ENCODE results near the gene REXO4. TPM values are rescaled to one million over a fixed set of nuclear protein-coding genes. Genes with fewer than 3 reads are reported as not detected.
A peak's percentile ranks its signal among the peaks of the same experiment; 100 is the strongest.

Gene REXO4
- total RNA-seq, 1 donor from 2014 or later: 17.9 TPM

DNA sequence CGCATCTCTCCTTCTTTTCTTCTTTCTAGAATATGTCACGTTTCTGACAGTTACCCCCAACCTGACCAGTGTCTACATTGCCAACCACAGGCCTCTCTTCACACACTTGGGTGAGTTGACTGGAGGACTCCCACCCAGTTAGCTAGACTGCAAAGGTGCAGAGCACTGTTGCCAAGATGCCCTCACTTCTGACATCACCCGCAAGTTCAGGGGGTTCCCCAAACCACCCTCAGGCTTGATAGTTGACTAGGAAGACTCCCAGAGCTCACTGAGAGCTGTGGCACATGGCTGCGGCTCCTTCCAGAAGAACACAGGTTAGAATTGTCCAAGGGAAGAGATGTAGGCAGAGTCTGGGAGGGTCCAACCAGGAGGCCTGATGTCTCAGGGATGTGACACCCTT, 21.5 kb upstream of the REXO4 start:
- Mint-ChIP-seq H3K4me3 (no peak overlapping the region), H3K9me3 (no peaks in the 10 kb centered on the region), H3K36me3 (no peaks in the 10 kb centered on the region), H3K4me1 (peaks cover 2% of the 10 kb centered on the region), H3K27ac (no peak overlapping the region), H3K27me3 (ENCODE audit: insufficient read depth, low read depth) (peaks cover 4% of the 10 kb centered on the region)
- H3F3A ChIP-seq (ENCODE audit: low read depth): no peaks in the 10 kb centered on the region
- no peaks in the 10 kb centered on the region for H3K79me2 ChIP-seq (ENCODE audit: low read depth)
- H3K9ac ChIP-seq: no peak overlapping the region
- TF ChIP-seq, protein P1, sequence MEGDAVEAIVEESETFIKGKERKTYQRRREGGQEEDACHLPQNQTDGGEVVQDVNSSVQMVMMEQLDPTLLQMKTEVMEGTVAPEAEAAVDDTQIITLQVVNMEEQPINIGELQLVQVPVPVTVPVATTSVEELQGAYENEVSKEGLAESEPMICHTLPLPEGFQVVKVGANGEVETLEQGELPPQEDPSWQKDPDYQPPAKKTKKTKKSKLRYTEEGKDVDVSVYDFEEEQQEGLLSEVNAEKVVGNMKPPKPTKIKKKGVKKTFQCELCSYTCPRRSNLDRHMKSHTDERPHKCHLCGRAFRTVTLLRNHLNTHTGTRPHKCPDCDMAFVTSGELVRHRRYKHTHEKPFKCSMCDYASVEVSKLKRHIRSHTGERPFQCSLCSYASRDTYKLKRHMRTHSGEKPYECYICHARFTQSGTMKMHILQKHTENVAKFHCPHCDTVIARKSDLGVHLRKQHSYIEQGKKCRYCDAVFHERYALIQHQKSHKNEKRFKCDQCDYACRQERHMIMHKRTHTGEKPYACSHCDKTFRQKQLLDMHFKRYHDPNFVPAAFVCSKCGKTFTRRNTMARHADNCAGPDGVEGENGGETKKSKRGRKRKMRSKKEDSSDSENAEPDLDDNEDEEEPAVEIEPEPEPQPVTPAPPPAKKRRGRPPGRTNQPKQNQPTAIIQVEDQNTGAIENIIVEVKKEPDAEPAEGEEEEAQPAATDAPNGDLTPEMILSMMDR (IDR thresholded peaks at IDR 0.05): no peak
- TF ChIP-seq EZH2phosphoT487 (IDR thresholded peaks at IDR 0.05) (no peak), EZH2 (IDR thresholded peaks at IDR 0.05) (no peak)
- H4K20me1 ChIP-seq (ENCODE audit: low read depth): no peaks in the 10 kb centered on the region
- H3K4me1 ChIP-seq: no peaks in the 10 kb centered on the region
- H3K27me3 ChIP-seq: no peaks in the 10 kb centered on the region
- H3K27ac ChIP-seq: no peak overlapping the region
- no peak overlapping the region for H3K4me3 ChIP-seq
- no peak overlapping the region for H2AFZ ChIP-seq (replicated peaks)
- H3K36me3 ChIP-seq: no peaks in the 10 kb centered on the region
- no peak for DNase-seq (ENCODE audit: low spot score)
- no peak overlapping the region for H3K4me2 ChIP-seq
- no peaks in the 10 kb centered on the region for H3K9me3 ChIP-seq (ENCODE audit: low read depth)

GRCh38 chr9:133437753-133438531, 20.1 kb upstream of the REXO4 start:
- Histone ChIP-seq H3K79me2 (ENCODE audit: low read depth) (no peaks in the 10 kb centered on the region), H3K27me3 (no peaks in the 10 kb centered on the region), H3K9ac (no peak overlapping the region), H4K20me1 (ENCODE audit: low read depth) (no peaks in the 10 kb centered on the region), H3K4me3 (no peak overlapping the region), H3K9me3 (ENCODE audit: low read depth) (no peaks in the 10 kb centered on the region), H3K36me3 (no peaks in the 10 kb centered on the region), H3K4me1 (no peaks in the 10 kb centered on the region), H3K4me2 (no peak overlapping the region), H3F3A (ENCODE audit: low read depth) (no peaks in the 10 kb centered on the region), H3K27ac (no peak overlapping the region), H2AFZ (replicated peaks) (no peak overlapping the region)
- H3K9me3 Mint-ChIP-seq: no peaks in the 10 kb centered on the region
- no peak overlapping the region for H3K27ac Mint-ChIP-seq
- no peaks in the 10 kb centered on the region for H3K4me1 Mint-ChIP-seq
- H3K27me3 Mint-ChIP-seq (ENCODE audit: insufficient read depth, low read depth): peaks cover 2% of the 10 kb centered on the region
- H3K36me3 Mint-ChIP-seq: no peaks in the 10 kb centered on the region
- no peak overlapping the region for H3K4me3 Mint-ChIP-seq
- no peak for TF ChIP-seq EZH2 (IDR thresholded peaks at IDR 0.05)
- TF ChIP-seq, protein P1 (IDR thresholded peaks at IDR 0.05): peak; percentile 21
- DNase-seq (ENCODE audit: low spot score): no peak

DNA sequence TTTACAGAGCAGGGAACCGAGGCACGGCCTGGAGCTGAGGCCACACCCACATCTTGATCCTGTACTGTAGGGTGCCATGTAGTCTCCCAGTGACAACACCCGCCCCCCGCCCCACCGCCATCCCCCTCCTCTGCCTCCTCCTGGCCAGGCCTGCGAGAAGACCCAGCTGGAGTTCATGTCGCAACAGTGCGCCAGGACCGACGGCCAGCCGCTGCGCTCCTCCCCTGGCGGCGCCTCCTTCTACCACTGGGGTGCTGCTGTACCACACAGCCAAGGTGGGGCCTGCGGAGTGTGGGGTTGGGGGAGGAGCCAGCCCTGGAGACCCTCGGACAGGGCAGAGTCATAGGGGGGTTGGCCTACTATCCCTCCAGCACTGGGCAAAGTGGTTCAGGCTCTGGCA, 18.9 kb upstream of the REXO4 start:
- Histone ChIP-seq H3K79me2 (ENCODE audit: low read depth) (no peaks in the 10 kb centered on the region), H3K27me3 (no peaks in the 10 kb centered on the region), H3K27ac (no peak overlapping the region), H3F3A (ENCODE audit: low read depth) (no peaks in the 10 kb centered on the region), H4K20me1 (ENCODE audit: low read depth) (no peaks in the 10 kb centered on the region), H3K9ac (no peak overlapping the region), H3K4me1 (no peaks in the 10 kb centered on the region), H3K9me3 (ENCODE audit: low read depth) (no peaks in the 10 kb centered on the region), H2AFZ (replicated peaks) (no peak overlapping the region), H3K4me3 (no peak overlapping the region), H3K36me3 (no peaks in the 10 kb centered on the region), H3K4me2 (no peak overlapping the region)
- DNase-seq (ENCODE audit: low spot score): no peak
- Mint-ChIP-seq H3K27ac (no peak overlapping the region), H3K4me3 (no peak overlapping the region), H3K27me3 (ENCODE audit: insufficient read depth, low read depth) (peaks cover 2% of the 10 kb centered on the region), H3K4me1 (no peaks in the 10 kb centered on the region), H3K9me3 (no peaks in the 10 kb centered on the region), H3K36me3 (no peaks in the 10 kb centered on the region)
- TF ChIP-seq, protein P1 (IDR thresholded peaks at IDR 0.05): no peak
- TF ChIP-seq EZH2 (IDR thresholded peaks at IDR 0.05) (no peak), EZH2phosphoT487 (IDR thresholded peaks at IDR 0.05) (no peak)

Data from neural progenitor cell (in vitro differentiated cells).